ENCODE results near the gene EPHA5. TPM values are rescaled to one million over a fixed set of nuclear protein-coding genes. Genes with fewer than 3 reads are reported as not detected.

Gene EPHA5
- total RNA-seq, 1 experiment from 2014 or later: not detected

- Histone ChIP-seq H3K4me2 (ENCODE audit: low read length) (no peak overlapping the region), H3K79me2 (ENCODE audit: insufficient read depth, low read length) (no peaks in the 10 kb centered on the region), H3K4me1 (ENCODE audit: control insufficient read depth in 1 of 2, insufficient read depth in 2 of 2, low read length in 2 of 2) (no peaks in the 10 kb centered on the region), H3K9me2 (ENCODE audit: insufficient read depth) (no peaks in the 10 kb centered on the region), H4K20me1 (ENCODE audit: insufficient read depth) (no peaks in the 10 kb centered on the region), H2AFZ (ENCODE audit: low read depth, low read length, poor library complexity, severe bottlenecking) (no peak overlapping the region), H3K9me3 (ENCODE audit: control insufficient read depth in 1 of 2, insufficient read depth in 1 of 2, low read depth in 1 of 2, low read length in 2 of 2) (peaks cover 13 to 22% of the 10 kb centered on the region in 2 experiments; a peak in 3 of 4 replicates), H3K27me3 (ENCODE audit: insufficient read depth, low read length) (no peaks in the 10 kb centered on the region), H3K4me3 (replicated peaks in 1 of 2; ENCODE audit: low read depth in 1 of 2, low read length in 2 of 2) (no peak overlapping the region), H3K36me3 (ENCODE audit: control insufficient read depth in 1 of 2, insufficient read depth in 2 of 2, low read length in 2 of 2) (no peaks in the 10 kb centered on the region), H3K27ac (ENCODE audit: low read depth, low read length) (no peak overlapping the region), H3K9ac (ENCODE audit: low read length) (no peak overlapping the region)
- no peak for TF ChIP-seq ZNF274 (IDR thresholded peaks at IDR 0.05; ENCODE audit: low read depth, low read length)
- TF ChIP-seq, protein P1, sequence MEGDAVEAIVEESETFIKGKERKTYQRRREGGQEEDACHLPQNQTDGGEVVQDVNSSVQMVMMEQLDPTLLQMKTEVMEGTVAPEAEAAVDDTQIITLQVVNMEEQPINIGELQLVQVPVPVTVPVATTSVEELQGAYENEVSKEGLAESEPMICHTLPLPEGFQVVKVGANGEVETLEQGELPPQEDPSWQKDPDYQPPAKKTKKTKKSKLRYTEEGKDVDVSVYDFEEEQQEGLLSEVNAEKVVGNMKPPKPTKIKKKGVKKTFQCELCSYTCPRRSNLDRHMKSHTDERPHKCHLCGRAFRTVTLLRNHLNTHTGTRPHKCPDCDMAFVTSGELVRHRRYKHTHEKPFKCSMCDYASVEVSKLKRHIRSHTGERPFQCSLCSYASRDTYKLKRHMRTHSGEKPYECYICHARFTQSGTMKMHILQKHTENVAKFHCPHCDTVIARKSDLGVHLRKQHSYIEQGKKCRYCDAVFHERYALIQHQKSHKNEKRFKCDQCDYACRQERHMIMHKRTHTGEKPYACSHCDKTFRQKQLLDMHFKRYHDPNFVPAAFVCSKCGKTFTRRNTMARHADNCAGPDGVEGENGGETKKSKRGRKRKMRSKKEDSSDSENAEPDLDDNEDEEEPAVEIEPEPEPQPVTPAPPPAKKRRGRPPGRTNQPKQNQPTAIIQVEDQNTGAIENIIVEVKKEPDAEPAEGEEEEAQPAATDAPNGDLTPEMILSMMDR (IDR thresholded peaks at IDR 0.05 in 2 of 3, conservative IDR thresholded peaks at IDR 0.05 in 1 of 3; ENCODE audit: borderline replicate concordance in 1 of 3, insufficient read depth in 1 of 3, low read depth in 2 of 3, low read length in 2 of 3): no peak
- no peak for TF ChIP-seq TCF7L2 (IDR thresholded peaks at IDR 0.05; ENCODE audit: borderline replicate concordance, extremely low read depth, insufficient read depth, insufficient read length)
- TF ChIP-seq RAD21 (IDR thresholded peaks at IDR 0.05; ENCODE audit: low read depth): no peak
- TF ChIP-seq YY1 (IDR thresholded peaks at IDR 0.05; ENCODE audit: extremely low read depth, insufficient replicate concordance, low read depth, low read length): no peak
- TF ChIP-seq SRF (IDR thresholded peaks at IDR 0.05; ENCODE audit: low read depth): no peak
- TF ChIP-seq ELF1 (IDR thresholded peaks at IDR 0.05; ENCODE audit: borderline replicate concordance, low read depth): no peak
- TF ChIP-seq POLR2A (IDR thresholded peaks at IDR 0.05; ENCODE audit: borderline replicate concordance, extremely low read depth, insufficient read depth, insufficient read length): no peak
- CTCF ChIA-PET: no interaction called here
- DNase-seq (ENCODE audit: low read depth, low spot score) (no peak), ATAC-seq (no peak)
- BruUV-seq (replicated peaks): no TSS peak
- intact Hi-C loops (cut with micrococcal nuclease): no loop called here
- POLR2A ChIA-PET: no interaction called here
- RAD21 ChIA-PET (ENCODE audit: low non-redundant PET in 1 of 2, low total read pairs in 2 of 2, uncharacterized antibody in 2 of 2, unreplicated experiment in 2 of 2): no interaction called here
These were observed 24.2 kb downstream of the EPHA5 start for GRCh38 chr4:65646136-65646535.

- Histone ChIP-seq H3K9me3 (ENCODE audit: control insufficient read depth in 1 of 2, insufficient read depth in 1 of 2, low read depth in 1 of 2, low read length in 2 of 2) (peaks cover 10 to 26% of the 10 kb centered on the region in 2 experiments; a peak in 3 of 4 replicates), H3K9ac (ENCODE audit: low read length) (no peak overlapping the region), H4K20me1 (ENCODE audit: insufficient read depth) (no peaks in the 10 kb centered on the region), H3K9me2 (ENCODE audit: insufficient read depth) (no peaks in the 10 kb centered on the region), H3K4me2 (ENCODE audit: low read length) (no peak overlapping the region), H2AFZ (ENCODE audit: low read depth, low read length, poor library complexity, severe bottlenecking) (no peak overlapping the region), H3K27ac (ENCODE audit: low read depth, low read length) (no peak overlapping the region), H3K4me1 (ENCODE audit: control insufficient read depth in 1 of 2, insufficient read depth in 2 of 2, low read length in 2 of 2) (no peaks in the 10 kb centered on the region), H3K36me3 (ENCODE audit: control insufficient read depth in 1 of 2, insufficient read depth in 2 of 2, low read length in 2 of 2) (no peaks in the 10 kb centered on the region), H3K79me2 (ENCODE audit: insufficient read depth, low read length) (no peaks in the 10 kb centered on the region), H3K4me3 (replicated peaks in 1 of 2; ENCODE audit: low read depth in 1 of 2, low read length in 2 of 2) (no peak overlapping the region), H3K27me3 (ENCODE audit: insufficient read depth, low read length) (no peaks in the 10 kb centered on the region)
- RAD21 ChIA-PET (ENCODE audit: low non-redundant PET in 1 of 2, low total read pairs in 2 of 2, uncharacterized antibody in 2 of 2, unreplicated experiment in 2 of 2): no interaction called here
- ATAC-seq: no peak
- POLR2A ChIA-PET: no interaction called here
- intact Hi-C loops (cut with micrococcal nuclease): no loop called here
- no peak for DNase-seq (ENCODE audit: low read depth, low spot score)
- BruUV-seq (replicated peaks): no TSS peak
- no peak for TF ChIP-seq YY1 (IDR thresholded peaks at IDR 0.05; ENCODE audit: extremely low read depth, insufficient replicate concordance, low read depth, low read length)
- CTCF ChIA-PET: no interaction called here
These were observed 25.1 kb downstream of the EPHA5 start for GRCh38 chr4:65645185-65645584.

Data from HCT116 (cell line).